Measurements from ENCODE around the gene ZNF574.

ZNF574 gene

GRCh38 chr19:42129399-42130253 is 53.7 kb downstream of the ZNF574 start:
- DNase-seq = no peak

- DNase-seq = no peak
These were observed 54.2 kb downstream of the ZNF574 start for GRCh38 chr19:42130254-42130573.

Data from amniotic stem cell (primary cell).